ENCODE data around the gene RAB12. TPM values are rescaled to one million over a fixed set of nuclear protein-coding genes. Genes with fewer than 3 reads are reported as not detected.

The RAB12 gene
- total and polyA plus RNA-seq, 2 of the 13 experiments (the other 11 are each of a cell fraction or from before 2014, with no cell fraction given), result 9.5 to 25.3 TPM

DNA sequence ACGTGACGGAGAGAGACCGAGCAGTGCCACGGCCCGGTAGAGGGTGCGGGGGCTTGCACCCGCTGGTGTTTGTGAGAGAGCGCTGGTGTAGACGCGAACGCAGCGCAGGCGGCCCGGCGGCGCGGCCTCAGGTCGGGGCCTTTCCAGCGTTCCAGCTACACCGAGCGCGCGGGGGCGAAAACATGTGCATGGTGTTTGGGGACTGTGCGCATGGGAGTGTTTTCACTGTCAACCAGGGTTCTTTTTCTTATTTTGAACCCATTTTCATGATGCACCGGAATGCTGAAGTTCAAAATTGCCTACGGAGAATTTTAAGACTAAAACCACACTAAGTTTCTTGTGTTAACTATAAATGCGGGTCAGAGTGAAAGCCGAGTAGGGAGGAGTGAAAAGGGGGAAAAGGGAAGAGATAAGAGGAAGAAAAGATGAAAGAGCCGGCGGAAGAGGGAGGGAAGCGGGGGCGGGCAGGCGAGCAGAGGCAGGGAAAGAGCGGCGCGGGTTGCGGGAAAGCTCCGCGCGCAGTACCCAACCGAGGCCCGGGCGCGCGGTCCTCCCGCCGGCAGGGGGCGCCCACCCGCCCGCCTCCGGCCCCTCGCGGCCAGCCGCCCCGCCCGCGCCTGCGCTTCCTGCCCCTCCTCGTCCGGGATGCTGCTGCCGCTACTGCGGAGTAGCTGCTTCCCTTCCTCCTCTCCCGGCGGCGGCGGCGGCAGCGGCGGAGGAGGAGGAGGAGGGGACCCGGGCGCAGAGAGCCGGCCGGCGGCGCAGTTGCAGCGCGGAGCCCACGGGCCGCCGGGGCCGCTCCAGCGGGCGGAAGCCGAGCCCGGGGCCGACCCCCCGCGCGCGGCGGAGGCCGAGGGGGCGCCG lies at the start of gene RAB12 (continued):
- TF ChIP-seq MLLT10 (CRISPR knock-in tag; IDR thresholded peaks at IDR 0.05) (no peak), NCOA2 (CRISPR knock-in tag; IDR thresholded peaks at IDR 0.05) (peak; percentile 34; the same call in 1 of the 2 replicates), ZNF670 (CRISPR knock-in tag; IDR thresholded peaks at IDR 0.05; ENCODE audit: borderline replicate concordance) (no peak), NRL (CRISPR knock-in tag; IDR thresholded peaks at IDR 0.05; ENCODE audit: borderline replicate concordance) (no peak), TEAD3 (CRISPR knock-in tag; optimal IDR thresholded peaks at IDR 0.05; ENCODE audit: borderline replicate concordance) (no peak), KAT2B (IDR thresholded peaks at IDR 0.05; ENCODE audit: borderline replicate concordance, low read depth, low read length) (no peak), MXI1 (IDR thresholded peaks at IDR 0.05; ENCODE audit: borderline replicate concordance, low read depth, low read length) (no peak), ZNF326 (CRISPR knock-in tag; IDR thresholded peaks at IDR 0.05; ENCODE audit: borderline replicate concordance) (no peak), ZNF12 (CRISPR knock-in tag; IDR thresholded peaks at IDR 0.05) (no peak)
- TF ChIP-seq, protein P1, sequence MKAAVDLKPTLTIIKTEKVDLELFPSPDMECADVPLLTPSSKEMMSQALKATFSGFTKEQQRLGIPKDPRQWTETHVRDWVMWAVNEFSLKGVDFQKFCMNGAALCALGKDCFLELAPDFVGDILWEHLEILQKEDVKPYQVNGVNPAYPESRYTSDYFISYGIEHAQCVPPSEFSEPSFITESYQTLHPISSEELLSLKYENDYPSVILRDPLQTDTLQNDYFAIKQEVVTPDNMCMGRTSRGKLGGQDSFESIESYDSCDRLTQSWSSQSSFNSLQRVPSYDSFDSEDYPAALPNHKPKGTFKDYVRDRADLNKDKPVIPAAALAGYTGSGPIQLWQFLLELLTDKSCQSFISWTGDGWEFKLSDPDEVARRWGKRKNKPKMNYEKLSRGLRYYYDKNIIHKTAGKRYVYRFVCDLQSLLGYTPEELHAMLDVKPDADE (CRISPR knock-in tag; IDR thresholded peaks at IDR 0.05), result no peak
- TF ChIP-seq, protein P2, sequence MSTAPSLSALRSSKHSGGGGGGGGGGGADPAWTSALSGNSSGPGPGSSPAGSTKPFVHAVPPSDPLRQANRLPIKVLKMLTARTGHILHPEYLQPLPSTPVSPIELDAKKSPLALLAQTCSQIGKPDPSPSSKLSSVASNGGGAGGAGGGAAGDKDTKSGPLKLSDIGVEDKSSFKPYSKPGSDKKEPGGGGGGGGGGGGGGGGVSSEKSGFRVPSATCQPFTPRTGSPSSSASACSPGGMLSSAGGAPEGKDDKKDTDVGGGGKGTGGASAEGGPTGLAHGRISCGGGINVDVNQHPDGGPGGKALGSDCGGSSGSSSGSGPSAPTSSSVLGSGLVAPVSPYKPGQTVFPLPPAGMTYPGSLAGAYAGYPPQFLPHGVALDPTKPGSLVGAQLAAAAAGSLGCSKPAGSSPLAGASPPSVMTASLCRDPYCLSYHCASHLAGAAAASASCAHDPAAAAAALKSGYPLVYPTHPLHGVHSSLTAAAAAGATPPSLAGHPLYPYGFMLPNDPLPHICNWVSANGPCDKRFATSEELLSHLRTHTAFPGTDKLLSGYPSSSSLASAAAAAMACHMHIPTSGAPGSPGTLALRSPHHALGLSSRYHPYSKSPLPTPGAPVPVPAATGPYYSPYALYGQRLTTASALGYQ (CRISPR knock-in tag; IDR thresholded peaks at IDR 0.05), result no peak
- TF ChIP-seq, protein P3, sequence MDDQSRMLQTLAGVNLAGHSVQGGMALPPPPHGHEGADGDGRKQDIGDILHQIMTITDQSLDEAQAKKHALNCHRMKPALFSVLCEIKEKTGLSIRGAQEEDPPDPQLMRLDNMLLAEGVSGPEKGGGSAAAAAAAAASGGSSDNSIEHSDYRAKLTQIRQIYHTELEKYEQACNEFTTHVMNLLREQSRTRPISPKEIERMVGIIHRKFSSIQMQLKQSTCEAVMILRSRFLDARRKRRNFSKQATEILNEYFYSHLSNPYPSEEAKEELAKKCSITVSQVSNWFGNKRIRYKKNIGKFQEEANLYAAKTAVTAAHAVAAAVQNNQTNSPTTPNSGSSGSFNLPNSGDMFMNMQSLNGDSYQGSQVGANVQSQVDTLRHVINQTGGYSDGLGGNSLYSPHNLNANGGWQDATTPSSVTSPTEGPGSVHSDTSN (CRISPR knock-in tag; IDR thresholded peaks at IDR 0.05; ENCODE audit: borderline replicate concordance), result no peak
- TF ChIP-seq, protein P4, sequence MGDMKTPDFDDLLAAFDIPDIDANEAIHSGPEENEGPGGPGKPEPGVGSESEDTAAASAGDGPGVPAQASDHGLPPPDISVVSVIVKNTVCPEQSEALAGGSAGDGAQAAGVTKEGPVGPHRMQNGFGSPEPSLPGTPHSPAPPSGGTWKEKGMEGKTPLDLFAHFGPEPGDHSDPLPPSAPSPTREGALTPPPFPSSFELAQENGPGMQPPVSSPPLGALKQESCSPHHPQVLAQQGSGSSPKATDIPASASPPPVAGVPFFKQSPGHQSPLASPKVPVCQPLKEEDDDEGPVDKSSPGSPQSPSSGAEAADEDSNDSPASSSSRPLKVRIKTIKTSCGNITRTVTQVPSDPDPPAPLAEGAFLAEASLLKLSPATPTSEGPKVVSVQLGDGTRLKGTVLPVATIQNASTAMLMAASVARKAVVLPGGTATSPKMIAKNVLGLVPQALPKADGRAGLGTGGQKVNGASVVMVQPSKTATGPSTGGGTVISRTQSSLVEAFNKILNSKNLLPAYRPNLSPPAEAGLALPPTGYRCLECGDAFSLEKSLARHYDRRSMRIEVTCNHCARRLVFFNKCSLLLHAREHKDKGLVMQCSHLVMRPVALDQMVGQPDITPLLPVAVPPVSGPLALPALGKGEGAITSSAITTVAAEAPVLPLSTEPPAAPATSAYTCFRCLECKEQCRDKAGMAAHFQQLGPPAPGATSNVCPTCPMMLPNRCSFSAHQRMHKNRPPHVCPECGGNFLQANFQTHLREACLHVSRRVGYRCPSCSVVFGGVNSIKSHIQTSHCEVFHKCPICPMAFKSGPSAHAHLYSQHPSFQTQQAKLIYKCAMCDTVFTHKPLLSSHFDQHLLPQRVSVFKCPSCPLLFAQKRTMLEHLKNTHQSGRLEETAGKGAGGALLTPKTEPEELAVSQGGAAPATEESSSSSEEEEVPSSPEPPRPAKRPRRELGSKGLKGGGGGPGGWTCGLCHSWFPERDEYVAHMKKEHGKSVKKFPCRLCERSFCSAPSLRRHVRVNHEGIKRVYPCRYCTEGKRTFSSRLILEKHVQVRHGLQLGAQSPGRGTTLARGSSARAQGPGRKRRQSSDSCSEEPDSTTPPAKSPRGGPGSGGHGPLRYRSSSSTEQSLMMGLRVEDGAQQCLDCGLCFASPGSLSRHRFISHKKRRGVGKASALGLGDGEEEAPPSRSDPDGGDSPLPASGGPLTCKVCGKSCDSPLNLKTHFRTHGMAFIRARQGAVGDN (CRISPR knock-in tag; IDR thresholded peaks at IDR 0.05), result peak; percentile 62
- TF ChIP-seq, protein P5, sequence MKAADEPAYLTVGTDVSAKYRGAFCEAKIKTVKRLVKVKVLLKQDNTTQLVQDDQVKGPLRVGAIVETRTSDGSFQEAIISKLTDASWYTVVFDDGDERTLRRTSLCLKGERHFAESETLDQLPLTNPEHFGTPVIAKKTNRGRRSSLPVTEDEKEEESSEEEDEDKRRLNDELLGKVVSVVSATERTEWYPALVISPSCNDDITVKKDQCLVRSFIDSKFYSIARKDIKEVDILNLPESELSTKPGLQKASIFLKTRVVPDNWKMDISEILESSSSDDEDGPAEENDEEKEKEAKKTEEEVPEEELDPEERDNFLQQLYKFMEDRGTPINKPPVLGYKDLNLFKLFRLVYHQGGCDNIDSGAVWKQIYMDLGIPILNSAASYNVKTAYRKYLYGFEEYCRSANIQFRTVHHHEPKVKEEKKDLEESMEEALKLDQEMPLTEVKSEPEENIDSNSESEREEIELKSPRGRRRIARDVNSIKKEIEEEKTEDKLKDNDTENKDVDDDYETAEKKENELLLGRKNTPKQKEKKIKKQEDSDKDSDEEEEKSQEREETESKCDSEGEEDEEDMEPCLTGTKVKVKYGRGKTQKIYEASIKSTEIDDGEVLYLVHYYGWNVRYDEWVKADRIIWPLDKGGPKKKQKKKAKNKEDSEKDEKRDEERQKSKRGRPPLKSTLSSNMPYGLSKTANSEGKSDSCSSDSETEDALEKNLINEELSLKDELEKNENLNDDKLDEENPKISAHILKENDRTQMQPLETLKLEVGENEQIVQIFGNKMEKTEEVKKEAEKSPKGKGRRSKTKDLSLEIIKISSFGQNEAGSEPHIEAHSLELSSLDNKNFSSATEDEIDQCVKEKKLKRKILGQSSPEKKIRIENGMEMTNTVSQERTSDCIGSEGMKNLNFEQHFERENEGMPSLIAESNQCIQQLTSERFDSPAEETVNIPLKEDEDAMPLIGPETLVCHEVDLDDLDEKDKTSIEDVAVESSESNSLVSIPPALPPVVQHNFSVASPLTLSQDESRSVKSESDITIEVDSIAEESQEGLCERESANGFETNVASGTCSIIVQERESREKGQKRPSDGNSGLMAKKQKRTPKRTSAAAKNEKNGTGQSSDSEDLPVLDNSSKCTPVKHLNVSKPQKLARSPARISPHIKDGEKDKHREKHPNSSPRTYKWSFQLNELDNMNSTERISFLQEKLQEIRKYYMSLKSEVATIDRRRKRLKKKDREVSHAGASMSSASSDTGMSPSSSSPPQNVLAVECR (CRISPR knock-in tag; IDR thresholded peaks at IDR 0.05; ENCODE audit: borderline replicate concordance), result no peak; the same call in 1 of the 2 replicates

Data from HepG2 (cell line).